Chondrocyte (in vitro differentiated cells): Measurements from ENCODE around the gene TNFAIP3. TPM values are rescaled to one million over a fixed set of nuclear protein-coding genes. Genes with fewer than 3 reads are reported as not detected.

Experiments used
- DNase-seq: peaks from one replicate; pipeline ENCODE4 v3.0.0; 2021; ENCODE audit warnings: mixed read lengths, low spot score
- H3K27ac Mint-ChIP-seq: one replicate; pipeline ENCODE4 v1.8.0; 2021; ENCODE audit warnings: mild to moderate bottlenecking, moderate library complexity, mixed read lengths; ENCODE audit not compliant: unreplicated experiment
- H3K27me3 Mint-ChIP-seq: 2 replicates; pipeline ENCODE4 v1.8.0; 2021; ENCODE audit warnings: low read depth, mixed read lengths
- H3K36me3 Mint-ChIP-seq: 2 replicates; pipeline ENCODE4 v1.8.0; 2021; ENCODE audit warnings: low read depth, mixed read lengths
- H3K4me1 Mint-ChIP-seq: 2 replicates; pipeline ENCODE4 v1.8.0; 2021; ENCODE audit warnings: low read depth, mild to moderate bottlenecking, mixed read lengths
- H3K4me3 Mint-ChIP-seq: one replicate; pipeline ENCODE4 v1.8.0; 2021; ENCODE audit warnings: mild to moderate bottlenecking, moderate library complexity, mixed read lengths; ENCODE audit not compliant: unreplicated experiment
- H3K9me3 Mint-ChIP-seq: 2 replicates; pipeline ENCODE4 v1.8.0; 2021; ENCODE audit warnings: low read depth, mixed read lengths
- total RNA-seq: library from RNA; stranded (reverse); gene quantifications from 3 replicates; pipeline ENCODE4 v1.2.1, GENCODE V29; 2021
- TF ChIP-seq, protein P1 (sequence below): fragments of 200-600 bp; sonication (generic); IDR thresholded peaks from 2 replicates; pipeline ENCODE4 v1.5.0; 2021; ENCODE audit warnings: antibody characterized with exemption, mild to moderate bottlenecking, moderate library complexity

TNFAIP3 gene
- total RNA-seq, 1 donor from 2014 or later = 7.2 TPM

DNA sequence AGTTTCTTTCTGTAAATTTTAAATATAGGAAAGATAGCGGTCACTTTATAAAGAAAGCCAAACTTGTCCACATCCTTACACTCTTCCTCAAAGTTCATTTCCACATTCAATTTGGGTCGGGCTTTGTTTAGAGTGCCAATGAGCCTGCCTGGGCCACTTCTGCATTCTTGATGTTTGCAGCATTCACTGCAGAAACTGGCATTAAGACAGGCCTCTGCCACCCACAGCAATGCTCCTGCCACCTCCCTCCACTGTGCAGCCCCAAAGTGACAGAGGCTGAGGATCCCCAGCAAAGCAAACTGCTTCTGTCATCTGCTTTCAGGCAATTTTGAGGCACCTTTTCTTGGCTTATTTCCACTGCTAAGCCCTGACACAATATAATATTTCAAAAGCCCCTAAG lies 61.2 kb downstream of the TNFAIP3 start:
- H3K27ac Mint-ChIP-seq = no peak overlapping the region
- no peaks in the 10 kb centered on the region for H3K36me3 Mint-ChIP-seq
- H3K4me1 Mint-ChIP-seq = peaks cover 27% of the 10 kb centered on the region
- TF ChIP-seq, protein P1, sequence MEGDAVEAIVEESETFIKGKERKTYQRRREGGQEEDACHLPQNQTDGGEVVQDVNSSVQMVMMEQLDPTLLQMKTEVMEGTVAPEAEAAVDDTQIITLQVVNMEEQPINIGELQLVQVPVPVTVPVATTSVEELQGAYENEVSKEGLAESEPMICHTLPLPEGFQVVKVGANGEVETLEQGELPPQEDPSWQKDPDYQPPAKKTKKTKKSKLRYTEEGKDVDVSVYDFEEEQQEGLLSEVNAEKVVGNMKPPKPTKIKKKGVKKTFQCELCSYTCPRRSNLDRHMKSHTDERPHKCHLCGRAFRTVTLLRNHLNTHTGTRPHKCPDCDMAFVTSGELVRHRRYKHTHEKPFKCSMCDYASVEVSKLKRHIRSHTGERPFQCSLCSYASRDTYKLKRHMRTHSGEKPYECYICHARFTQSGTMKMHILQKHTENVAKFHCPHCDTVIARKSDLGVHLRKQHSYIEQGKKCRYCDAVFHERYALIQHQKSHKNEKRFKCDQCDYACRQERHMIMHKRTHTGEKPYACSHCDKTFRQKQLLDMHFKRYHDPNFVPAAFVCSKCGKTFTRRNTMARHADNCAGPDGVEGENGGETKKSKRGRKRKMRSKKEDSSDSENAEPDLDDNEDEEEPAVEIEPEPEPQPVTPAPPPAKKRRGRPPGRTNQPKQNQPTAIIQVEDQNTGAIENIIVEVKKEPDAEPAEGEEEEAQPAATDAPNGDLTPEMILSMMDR = no peak
- no peaks in the 10 kb centered on the region for H3K9me3 Mint-ChIP-seq
- no peak for DNase-seq
- H3K4me3 Mint-ChIP-seq = no peak overlapping the region
- H3K27me3 Mint-ChIP-seq = no peaks in the 10 kb centered on the region

- Mint-ChIP-seq H3K27me3 (no peaks in the 10 kb centered on the region), H3K27ac (no peak overlapping the region), H3K4me1 (peaks cover 15% of the 10 kb centered on the region), H3K4me3 (no peak overlapping the region), H3K36me3 (no peaks in the 10 kb centered on the region), H3K9me3 (peaks cover 13% of the 10 kb centered on the region)
- DNase-seq = no peak
- TF ChIP-seq, protein P1 = no peak
Observed at GRCh38 chr6:137931849-137932465, 64.9 kb downstream of the TNFAIP3 start.

Other genes starting within 250 kb of the TNFAIP3 start
- 22.5 to 53.6 TPM (median 52.1 TPM) in 3 replicates for gene PERP, start 240.2 kb downstream of the TNFAIP3 start, total RNA-seq